ENCODE results near the gene MAGEH1. TPM values are rescaled to one million over a fixed set of nuclear protein-coding genes. Genes with fewer than 3 reads are reported as not detected.

Gene MAGEH1
- total and polyA plus RNA-seq, 2 of the 8 experiments (the other 6 are each of a cell fraction or from before 2014, with no cell fraction given), result 9.4 to 13.4 TPM

GRCh38 chrX:55451626-55451989 is 319 bp upstream of the MAGEH1 start (continued):
- no peak for TF ChIP-seq CHD7 (IDR thresholded peaks at IDR 0.05; ENCODE audit: insufficient replicate concordance, low read length)
- no peak for TF ChIP-seq HDAC6 (IDR thresholded peaks at IDR 0.05; ENCODE audit: low read depth, low read length)
